OCI-LY7 (cell line): ENCODE data around the gene USP17L19. TPM values are rescaled to one million over a fixed set of nuclear protein-coding genes. Genes with fewer than 3 reads are reported as not detected.
"Not testable (repeated sequence)": the region's sequence is repeated elsewhere in the genome, so short reads cannot be mapped to it uniquely, and the experiment has no call there.

Experiments
- BruUV-seq: library from RNA; stranded (reverse); fragments of 400-500 nt; replicated peaks from 2 replicates; lab custom pipeline; 2021; lab: Mats Ljungman, UMichigan
- CTCF ChIA-PET: fragments of 300-600 bp; sonication (Branson Sonifier 250); formaldehyde crosslinking; loops from one replicate; lab custom pipeline; 2022; ENCODE audit warnings: antibody characterized with exemption; ENCODE audit not compliant: unreplicated experiment; lab: Charles Lee
- POLR2A ChIA-PET: fragments of 300-600 bp; sonication (Branson Sonifier 250); formaldehyde crosslinking; loops from one replicate; lab custom pipeline; 2022; ENCODE audit warnings: antibody characterized with exemption; lab: Charles Lee
- DNase-seq: peaks from one replicate; pipeline ENCODE4 v3.0.0-alpha.2; 2015; ENCODE audit warnings: low spot score
- H2AFZ ChIP-seq: fragments of 200-600 bp; sonication (generic), shearing (Covaris generic); 2 replicates; pipeline ENCODE4 v1.6.1; 2014; ENCODE audit warnings: mild to moderate bottlenecking, antibody characterized with exemption, low read length, moderate library complexity
- H3K27ac ChIP-seq: fragments of 200-600 bp; sonication (generic); 2 replicates; pipeline ENCODE4 v1.5.1; 2014; ENCODE audit warnings: mixed run types, low read depth, mild to moderate bottlenecking, moderate library complexity, low read length, inconsistent platforms; ENCODE audit not compliant: poor library complexity, severe bottlenecking
- H3K36me3 ChIP-seq: fragments of 200-600 bp; sonication (generic); 2 replicates; pipeline ENCODE4 v1.6.1; 2014; ENCODE audit warnings: mild to moderate bottlenecking, antibody characterized with exemption, low read length, moderate library complexity, mixed read lengths; ENCODE audit not compliant: insufficient read depth
- H3K4me1 ChIP-seq: fragments of 200-600 bp; sonication (generic); 2 replicates; pipeline ENCODE4 v1.5.1; 2014; ENCODE audit warnings: mild to moderate bottlenecking, low read length; ENCODE audit not compliant: insufficient read depth, poor library complexity, severe bottlenecking
- H3K4me2 ChIP-seq: fragments of 200-600 bp; sonication (generic); 2 replicates; pipeline ENCODE4 v1.6.1; 2014; ENCODE audit warnings: mild to moderate bottlenecking, low read length
- H3K4me3 ChIP-seq: fragments of 200-600 bp; sonication (generic); 2 replicates; pipeline ENCODE4 v1.5.1; 2014; ENCODE audit warnings: mild to moderate bottlenecking, low read depth, low read length; ENCODE audit not compliant: poor library complexity, severe bottlenecking
- H3K79me2 ChIP-seq: fragments of 200-600 bp; sonication (generic); 2 replicates; pipeline ENCODE4 v1.6.1; 2016; ENCODE audit warnings: low read depth, mild to moderate bottlenecking, low read length, moderate library complexity, mixed read lengths; ENCODE audit not compliant: insufficient read depth
- H3K9me2 ChIP-seq: fragments of 200-600 bp; sonication (generic); 2 replicates; pipeline ENCODE4 v1.6.1; 2016; ENCODE audit warnings: mild to moderate bottlenecking, low read length, mixed read lengths; ENCODE audit not compliant: insufficient read depth
- H3K9me3 ChIP-seq: fragments of 200-600 bp; sonication (generic); 2 replicates; pipeline ENCODE4 v1.6.1; 2014; ENCODE audit warnings: mild to moderate bottlenecking, mixed run types, low read length, mixed read lengths
- H4K20me1 ChIP-seq: fragments of 200-600 bp; sonication (generic); 2 replicates; pipeline ENCODE4 v1.6.1; 2014; ENCODE audit warnings: mild to moderate bottlenecking, antibody characterized with exemption, low read length, moderate library complexity, mixed read lengths; ENCODE audit not compliant: insufficient read depth
- intact Hi-C: fragments of 100-400 bp; cut with micrococcal nuclease; formaldehyde crosslinking; loops from one replicate; pipeline ENCODE4 v1.10.0; 2022; ENCODE audit not compliant: unreplicated experiment
- total RNA-seq, 2 experiments: library from RNA; depleted of rRNA in 1 of 2; stranded (reverse); fragments of >200 nt in 1 of 2; shearing (Covaris generic) in 1 of 2; gene quantifications; 2 replicates each; pipeline ENCODE4 v1.2.3, GENCODE V29; 2014 to 2022

USP17L19 gene
- total RNA-seq, 2 experiments from 2014 or later = not detected

GRCh38 chr4:9230249-9230648 is 22.9 kb upstream of the USP17L19 start:
- H4K20me1 ChIP-seq, H3K4me1 ChIP-seq, POLR2A ChIA-PET, H2AFZ ChIP-seq, H3K9me2 ChIP-seq, H3K36me3 ChIP-seq, BruUV-seq, DNase-seq, H3K27ac ChIP-seq, H3K4me2 ChIP-seq, intact Hi-C loops, H3K4me3 ChIP-seq, H3K79me2 ChIP-seq, CTCF ChIA-PET, H3K9me3 ChIP-seq: not testable (repeated sequence)

- H4K20me1 ChIP-seq, H3K4me1 ChIP-seq, H3K9me2 ChIP-seq, H3K9me3 ChIP-seq, H3K79me2 ChIP-seq, DNase-seq, H3K4me2 ChIP-seq, intact Hi-C loops, H2AFZ ChIP-seq, BruUV-seq, H3K27ac ChIP-seq, H3K36me3 ChIP-seq, CTCF ChIA-PET, POLR2A ChIA-PET, H3K4me3 ChIP-seq: not testable (repeated sequence)
These were observed 19.1 kb upstream of the USP17L19 start, which contains the start of gene USP17L15 for GRCh38 chr4:9234085-9234484. Gene USP17L15, plus strand, starts transcription at chr4:9234385. Its CDS starts 0 bp downstream, at chr4:9234385.

DNA sequence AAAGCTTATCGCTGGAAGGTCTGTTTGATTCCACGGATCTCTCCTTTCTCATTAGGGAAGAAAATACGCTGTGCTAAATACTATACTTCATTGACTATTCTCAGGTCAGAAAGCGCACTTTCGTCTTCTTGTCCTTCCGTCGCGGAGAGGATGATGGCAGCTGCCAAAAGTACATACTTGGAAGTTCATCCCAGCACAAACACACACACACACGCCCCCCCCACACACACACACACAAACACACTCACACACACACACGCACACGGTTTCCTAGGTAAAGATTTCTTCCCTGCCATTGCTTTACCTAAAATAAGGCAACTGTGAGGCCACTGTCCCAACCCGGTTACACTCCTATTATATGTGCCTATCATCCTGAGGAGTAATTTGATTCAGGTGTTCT is 14.7 kb upstream of the USP17L19 start:
- BruUV-seq, H3K4me3 ChIP-seq, intact Hi-C loops, CTCF ChIA-PET, POLR2A ChIA-PET, H3K4me2 ChIP-seq, H3K4me1 ChIP-seq, H3K79me2 ChIP-seq, H2AFZ ChIP-seq, H3K9me2 ChIP-seq, H3K36me3 ChIP-seq, DNase-seq, H4K20me1 ChIP-seq, H3K9me3 ChIP-seq, H3K27ac ChIP-seq: not testable (repeated sequence)

- CTCF ChIA-PET, DNase-seq: not testable (repeated sequence)
These were observed 9.6 kb upstream of the USP17L19 start, which contains the start of gene USP17L17 for GRCh38 chr4:9243579-9243978. Gene USP17L17, plus strand, starts transcription at chr4:9243879. Its CDS starts 0 bp downstream, at chr4:9243879.

DNA sequence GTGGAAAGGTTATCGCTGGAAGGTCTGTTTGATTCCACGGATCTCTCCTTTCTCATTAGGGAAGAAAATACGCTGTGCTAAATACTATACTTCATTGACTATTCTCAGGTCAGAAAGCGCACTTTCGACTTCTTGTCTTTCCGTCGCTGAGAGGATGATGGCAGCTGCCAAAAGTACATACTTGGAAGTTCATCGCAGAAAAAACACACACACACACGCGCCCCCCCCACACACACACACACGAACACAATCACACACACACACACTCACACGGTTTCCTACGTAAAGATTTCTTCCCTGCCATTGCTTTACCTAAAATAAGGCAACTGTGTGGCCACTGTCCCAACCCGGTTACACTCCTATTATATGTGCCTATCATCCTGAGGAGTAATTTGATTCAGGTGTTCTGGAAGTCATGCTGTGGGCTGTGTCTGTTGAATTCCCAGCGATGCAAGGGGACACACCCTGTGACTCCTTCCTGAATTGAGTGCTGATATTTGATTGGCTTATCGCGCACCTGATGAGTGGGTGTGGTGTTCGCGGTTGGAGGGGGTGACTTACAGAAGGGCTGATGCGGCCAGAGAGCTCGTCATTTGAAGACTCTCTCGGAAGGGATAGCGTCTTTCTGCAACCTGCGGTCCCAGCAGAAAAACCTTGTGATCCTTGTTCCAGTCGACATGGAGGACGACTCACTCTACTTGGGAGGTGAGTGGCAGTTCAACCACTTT is 5.1 kb upstream of the USP17L19 start, which contains the start of gene USP17L18:
Gene USP17L18, plus strand, starts transcription at position 678 of the 728 bp plus-strand sequence. Its CDS starts 0 bp downstream, at position 678.
- BruUV-seq, POLR2A ChIA-PET, H3K9me3 ChIP-seq, DNase-seq, H3K4me3 ChIP-seq, H2AFZ ChIP-seq, H3K79me2 ChIP-seq, H3K4me1 ChIP-seq, intact Hi-C loops, H3K4me2 ChIP-seq, H3K9me2 ChIP-seq, H3K27ac ChIP-seq, H3K36me3 ChIP-seq, CTCF ChIA-PET, H4K20me1 ChIP-seq: not testable (repeated sequence)

More at GRCh38 chr4:9243579-9243978, 9.6 kb upstream of the USP17L19 start, which contains the start of gene USP17L17:
- BruUV-seq, H3K9me2 ChIP-seq, H3K79me2 ChIP-seq, H3K27ac ChIP-seq, H3K9me3 ChIP-seq, H2AFZ ChIP-seq, POLR2A ChIA-PET, H3K36me3 ChIP-seq, H3K4me2 ChIP-seq, H3K4me1 ChIP-seq, H3K4me3 ChIP-seq, H4K20me1 ChIP-seq, intact Hi-C loops: not testable (repeated sequence)

DNA sequence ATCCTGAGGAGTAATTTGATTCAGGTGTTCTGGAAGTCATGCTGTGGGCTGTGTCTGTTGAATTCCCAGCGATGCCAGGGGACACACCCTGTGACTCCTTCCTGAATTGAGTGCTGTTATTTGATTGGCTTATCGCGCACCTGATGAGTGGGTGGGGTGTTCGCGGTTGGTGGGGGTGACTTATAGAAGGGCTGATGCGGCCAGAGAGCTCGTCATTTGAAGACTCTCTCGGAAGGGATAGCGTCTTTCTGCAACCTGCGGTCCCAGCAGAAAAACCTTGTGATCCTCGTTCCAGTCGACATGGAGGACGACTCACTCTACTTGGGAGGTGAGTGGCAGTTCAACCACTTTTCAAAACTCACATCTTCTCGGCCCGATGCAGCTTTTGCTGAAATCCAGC is 4.6 kb downstream of the USP17L19 start, which contains the start of gene USP17L20:
Gene USP17L20, plus strand, starts transcription at position 301 of the 400 bp plus-strand sequence. Its CDS starts 0 bp downstream, at position 301.
- POLR2A ChIA-PET, BruUV-seq: not testable (repeated sequence)

More for the DNA sequence above, 4.6 kb downstream of the USP17L19 start, which contains the start of gene USP17L20:
- H3K9me2 ChIP-seq, H3K4me3 ChIP-seq, H3K4me1 ChIP-seq, CTCF ChIA-PET, H3K4me2 ChIP-seq, H4K20me1 ChIP-seq, H2AFZ ChIP-seq, H3K9me3 ChIP-seq, H3K27ac ChIP-seq, intact Hi-C loops, H3K36me3 ChIP-seq, H3K79me2 ChIP-seq, DNase-seq: not testable (repeated sequence)
